ENCODE results near the gene HAGH. TPM values are rescaled to one million over a fixed set of nuclear protein-coding genes. Genes with fewer than 3 reads are reported as not detected.
A peak's percentile ranks its signal among the peaks of the same experiment; 100 is the strongest.

The HAGH gene
- total RNA-seq, 6 donors from 2014 or later, result 84.5 to 251 (median 122) TPM

DNA sequence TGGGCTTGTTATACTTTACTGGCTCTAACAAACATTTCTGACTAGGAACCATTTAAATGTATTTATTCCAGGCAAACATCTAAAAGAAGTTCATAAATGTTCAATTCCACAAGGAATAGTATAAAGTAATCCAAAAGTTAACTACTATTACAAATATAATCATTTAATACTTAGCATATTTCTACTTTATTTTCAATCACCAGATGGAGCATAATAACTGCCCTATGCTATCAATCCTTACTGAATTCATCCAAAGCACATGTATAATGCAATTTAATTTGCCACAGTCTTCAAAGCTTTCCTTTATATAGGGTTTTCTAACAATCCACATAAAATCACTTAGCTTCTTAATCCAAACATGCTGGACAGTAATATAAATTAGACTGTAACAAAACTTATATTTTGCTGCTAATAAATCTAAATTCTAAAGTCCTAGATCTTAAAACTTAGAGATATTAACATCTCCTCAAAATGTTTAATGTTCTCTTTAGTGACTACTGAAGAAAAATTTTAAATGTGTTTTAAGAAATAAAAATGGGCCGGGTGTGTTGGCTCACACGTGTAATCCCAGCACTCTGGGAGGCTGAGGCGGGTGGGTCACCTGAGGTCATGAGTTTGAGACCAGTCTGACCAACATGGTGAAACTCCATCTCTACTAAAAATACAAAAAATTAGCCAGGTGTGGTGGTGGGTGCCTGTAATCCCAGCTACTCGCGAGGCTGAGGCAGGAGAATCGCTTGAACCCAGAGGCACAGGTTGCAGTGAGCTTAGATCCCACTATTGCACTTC, 39.5 kb upstream of the HAGH start:
- ATAC-seq (ENCODE audit: low FRiP score in 2 of 2) (no peak), DNase-seq (no peak)
- WGBS, 2 donors, result 48 to 55% methylated on average over 6 of the region's 6 CpGs
- H3K27ac ChIP-seq, result no peak overlapping the region
- peaks cover 0 to 3% (median 0%) of the 10 kb centered on the region in 4 donors for H3K4me1 ChIP-seq
- no peaks in the 10 kb centered on the region for H3K27me3 ChIP-seq
- H3K4me3 ChIP-seq, result no peak overlapping the region
- TF ChIP-seq POLR2A (IDR thresholded peaks at IDR 0.05) (no peak), POLR2AphosphoS5 (IDR thresholded peaks at IDR 0.05) (no peak), EP300 (IDR thresholded peaks at IDR 0.05) (no peak)
- TF ChIP-seq, protein P1, sequence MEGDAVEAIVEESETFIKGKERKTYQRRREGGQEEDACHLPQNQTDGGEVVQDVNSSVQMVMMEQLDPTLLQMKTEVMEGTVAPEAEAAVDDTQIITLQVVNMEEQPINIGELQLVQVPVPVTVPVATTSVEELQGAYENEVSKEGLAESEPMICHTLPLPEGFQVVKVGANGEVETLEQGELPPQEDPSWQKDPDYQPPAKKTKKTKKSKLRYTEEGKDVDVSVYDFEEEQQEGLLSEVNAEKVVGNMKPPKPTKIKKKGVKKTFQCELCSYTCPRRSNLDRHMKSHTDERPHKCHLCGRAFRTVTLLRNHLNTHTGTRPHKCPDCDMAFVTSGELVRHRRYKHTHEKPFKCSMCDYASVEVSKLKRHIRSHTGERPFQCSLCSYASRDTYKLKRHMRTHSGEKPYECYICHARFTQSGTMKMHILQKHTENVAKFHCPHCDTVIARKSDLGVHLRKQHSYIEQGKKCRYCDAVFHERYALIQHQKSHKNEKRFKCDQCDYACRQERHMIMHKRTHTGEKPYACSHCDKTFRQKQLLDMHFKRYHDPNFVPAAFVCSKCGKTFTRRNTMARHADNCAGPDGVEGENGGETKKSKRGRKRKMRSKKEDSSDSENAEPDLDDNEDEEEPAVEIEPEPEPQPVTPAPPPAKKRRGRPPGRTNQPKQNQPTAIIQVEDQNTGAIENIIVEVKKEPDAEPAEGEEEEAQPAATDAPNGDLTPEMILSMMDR (IDR thresholded peaks at IDR 0.05), result no peak
- H3K36me3 ChIP-seq, result no peaks in the 10 kb centered on the region
- no peaks in the 10 kb centered on the region for H3K9me3 ChIP-seq

DNA sequence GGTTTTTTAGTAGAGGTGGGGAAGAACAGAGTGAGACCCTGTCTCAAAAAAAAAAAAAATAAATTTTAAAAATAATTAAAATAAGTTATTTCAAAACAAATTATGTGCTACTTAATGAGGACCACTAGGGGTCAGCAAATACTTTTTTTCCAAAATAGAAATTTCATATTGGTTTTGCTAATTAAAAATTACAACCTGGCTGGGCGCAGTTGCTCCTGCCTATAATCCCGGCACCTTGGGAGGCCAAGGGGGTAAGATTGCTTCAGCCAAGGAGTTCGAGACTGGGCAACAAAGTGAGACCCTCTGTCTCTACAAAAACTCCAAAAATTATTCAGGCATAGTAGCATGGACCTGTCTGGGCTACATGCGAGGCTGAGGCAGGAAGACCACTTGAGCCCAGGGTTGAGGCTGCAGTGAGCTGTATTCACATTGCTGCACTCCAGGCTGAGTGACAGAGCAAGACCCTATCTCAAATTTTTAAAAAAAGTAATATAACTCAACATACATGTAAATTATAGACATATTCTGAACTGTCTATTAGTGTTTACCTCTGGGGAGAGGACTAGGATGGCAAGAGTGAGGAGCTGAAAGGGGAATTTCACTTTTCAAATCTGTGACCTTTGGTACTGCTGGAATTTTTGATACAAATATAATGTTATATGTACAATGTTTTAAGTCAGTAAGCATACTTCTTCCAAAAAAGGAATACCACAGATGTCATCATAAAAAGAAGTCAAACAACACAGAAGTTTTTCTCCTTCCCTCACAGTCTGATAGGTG, 37.2 kb upstream of the HAGH start:
- no peak for DNase-seq
- Histone ChIP-seq H3K4me3 (no peak overlapping the region), H3K27me3 (no peaks in the 10 kb centered on the region), H3K4me1 (peaks cover 0 to 3% (median 0%) of the 10 kb centered on the region in 4 donors), H3K27ac (no peak overlapping the region), H3K36me3 (no peaks in the 10 kb centered on the region), H3K9me3 (no peaks in the 10 kb centered on the region)
- ATAC-seq (ENCODE audit: low FRiP score in 2 of 2), result no peak
- TF ChIP-seq EP300 (IDR thresholded peaks at IDR 0.05), result no peak
- no peak for TF ChIP-seq POLR2A (IDR thresholded peaks at IDR 0.05)
- TF ChIP-seq, protein P1 (IDR thresholded peaks at IDR 0.05), result peak in 5 of 6 experiments; percentile 26 to 36 (median 32)
- TF ChIP-seq POLR2AphosphoS5 (IDR thresholded peaks at IDR 0.05), result no peak
- 9 to 13% methylated on average over 4 of the region's 4 CpGs for WGBS, 2 donors

DNA sequence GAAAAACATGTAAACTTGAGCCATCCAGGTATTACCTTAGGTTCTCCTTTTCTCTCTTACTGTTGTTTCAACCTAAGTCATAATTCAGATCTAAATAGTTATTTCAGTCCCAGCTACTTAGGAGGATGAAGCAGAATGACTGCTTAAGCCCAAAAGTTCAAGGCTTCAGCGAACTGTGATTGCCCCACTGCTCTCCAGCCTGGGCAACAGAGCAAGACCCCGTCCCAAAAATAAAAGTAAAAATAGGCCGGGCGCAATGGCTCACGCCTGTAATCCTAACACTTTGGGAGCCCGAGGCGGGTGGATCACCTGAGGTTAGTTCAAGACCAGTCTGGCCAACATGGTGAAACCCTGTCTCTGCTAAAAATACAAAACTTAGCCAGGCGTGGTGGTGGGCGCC, 35.8 kb upstream of the HAGH start:
- Histone ChIP-seq H3K9me3 (no peaks in the 10 kb centered on the region), H3K36me3 (no peaks in the 10 kb centered on the region), H3K27ac (no peak overlapping the region), H3K4me1 (peaks cover 0 to 3% (median 0%) of the 10 kb centered on the region in 4 donors), H3K27me3 (no peaks in the 10 kb centered on the region), H3K4me3 (no peak overlapping the region)
- 79 to 83% methylated on average over 9 of the region's 9 CpGs for WGBS, 2 donors
- DNase-seq (no peak), ATAC-seq (ENCODE audit: low FRiP score in 2 of 2) (no peak)
- TF ChIP-seq EP300 (IDR thresholded peaks at IDR 0.05), result no peak
- TF ChIP-seq, protein P1 (IDR thresholded peaks at IDR 0.05), result no peak
- no peak for TF ChIP-seq POLR2AphosphoS5 (IDR thresholded peaks at IDR 0.05)
- TF ChIP-seq POLR2A (IDR thresholded peaks at IDR 0.05), result no peak

DNA sequence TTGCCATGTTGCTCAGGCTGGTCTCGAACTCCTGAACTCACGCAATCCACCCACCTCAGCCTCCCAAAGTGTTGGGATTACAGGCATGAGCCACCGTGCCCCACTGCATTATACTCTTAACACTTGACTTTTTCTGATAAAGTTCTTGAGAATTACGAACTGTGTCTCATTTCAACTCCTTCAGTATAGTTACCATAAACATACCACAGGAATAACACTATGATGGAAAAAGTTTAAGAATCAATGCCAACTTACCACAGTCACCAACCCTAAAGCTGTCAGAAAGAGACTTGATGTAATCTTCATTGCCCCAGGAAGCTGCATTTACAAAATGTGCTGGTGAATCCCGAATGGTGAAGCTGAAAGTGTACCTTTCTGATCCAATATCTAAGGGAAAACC, 35.1 kb upstream of the HAGH start:
- ATAC-seq (ENCODE audit: low FRiP score in 2 of 2), result no peak
- H3K4me1 ChIP-seq, result peaks cover 0 to 3% (median 0%) of the 10 kb centered on the region in 4 donors
- no peaks in the 10 kb centered on the region for H3K36me3 ChIP-seq
- H3K27ac ChIP-seq, result no peak overlapping the region
- WGBS, 2 donors, result 62 to 76% methylated on average over 5 of the region's 5 CpGs
- no peak overlapping the region for H3K4me3 ChIP-seq
- H3K27me3 ChIP-seq, result no peaks in the 10 kb centered on the region
- TF ChIP-seq POLR2A (IDR thresholded peaks at IDR 0.05), result no peak
- no peak for TF ChIP-seq POLR2AphosphoS5 (IDR thresholded peaks at IDR 0.05)
- no peak for TF ChIP-seq EP300 (IDR thresholded peaks at IDR 0.05)
- TF ChIP-seq, protein P1 (IDR thresholded peaks at IDR 0.05), result no peak
- DNase-seq, result no peak
- no peaks in the 10 kb centered on the region for H3K9me3 ChIP-seq

All from upper lobe of left lung (tissue), 6 donors.